ENCODE data around the gene ZCCHC18.
"Not testable (repeated sequence)": the region's sequence is repeated elsewhere in the genome, so short reads cannot be mapped to it uniquely, and the experiment has no call there.

GRCh38 chrX:104110491-104111240, 1.7 kb upstream of the ZCCHC18 start:
- TF ChIP-seq, protein P1, sequence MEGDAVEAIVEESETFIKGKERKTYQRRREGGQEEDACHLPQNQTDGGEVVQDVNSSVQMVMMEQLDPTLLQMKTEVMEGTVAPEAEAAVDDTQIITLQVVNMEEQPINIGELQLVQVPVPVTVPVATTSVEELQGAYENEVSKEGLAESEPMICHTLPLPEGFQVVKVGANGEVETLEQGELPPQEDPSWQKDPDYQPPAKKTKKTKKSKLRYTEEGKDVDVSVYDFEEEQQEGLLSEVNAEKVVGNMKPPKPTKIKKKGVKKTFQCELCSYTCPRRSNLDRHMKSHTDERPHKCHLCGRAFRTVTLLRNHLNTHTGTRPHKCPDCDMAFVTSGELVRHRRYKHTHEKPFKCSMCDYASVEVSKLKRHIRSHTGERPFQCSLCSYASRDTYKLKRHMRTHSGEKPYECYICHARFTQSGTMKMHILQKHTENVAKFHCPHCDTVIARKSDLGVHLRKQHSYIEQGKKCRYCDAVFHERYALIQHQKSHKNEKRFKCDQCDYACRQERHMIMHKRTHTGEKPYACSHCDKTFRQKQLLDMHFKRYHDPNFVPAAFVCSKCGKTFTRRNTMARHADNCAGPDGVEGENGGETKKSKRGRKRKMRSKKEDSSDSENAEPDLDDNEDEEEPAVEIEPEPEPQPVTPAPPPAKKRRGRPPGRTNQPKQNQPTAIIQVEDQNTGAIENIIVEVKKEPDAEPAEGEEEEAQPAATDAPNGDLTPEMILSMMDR (conservative IDR thresholded peaks at IDR 0.05; ENCODE audit: low read depth, low read length), result not testable (repeated sequence)
- not testable (repeated sequence) for TF ChIP-seq EZH2phosphoT487 (IDR thresholded peaks at IDR 0.05; ENCODE audit: borderline replicate concordance, low read length)

Measured in PC-3 (cell line).